H1 (cell line): Measurements from ENCODE around the gene GPR61. TPM values are rescaled to one million over a fixed set of nuclear protein-coding genes. Genes with fewer than 3 reads are reported as not detected.

Source experiments
- CTCF ChIA-PET: fragments of 300-600 bp; sonication (Branson Sonifier 250); formaldehyde crosslinking; loops from one replicate; lab custom pipeline; 2021; ENCODE audit not compliant: partially characterized antibody; lab: Charles Lee
- POLR2A ChIA-PET: fragments of 300-600 bp; sonication (Branson Sonifier 250); formaldehyde crosslinking; loops from one replicate; lab custom pipeline; 2021; ENCODE audit warnings: inconsistent platforms; ENCODE audit not compliant: partially characterized antibody; lab: Charles Lee
- DNase-seq, 2 experiments: peaks; one replicate each; pipeline versions ENCODE4 v3.0.0 to v3.0.0-alpha.2; 2010 to 2022; ENCODE audit warnings: low spot score in 2 of 2, low read depth in 1 of 2, mixed read lengths in 1 of 2
- FAIRE-seq: peaks from 2 replicates; lab custom pipeline; 2011; peaks lifted over from hg19 to GRCh38; lab: Jason Lieb, UNC
- H2AFZ ChIP-seq: 2 replicates; pipeline ENCODE4 v1.8.1; 2012; ENCODE audit warnings: low read length, inconsistent platforms
- H2AK5ac ChIP-seq: 2 replicates; pipeline ENCODE4 v1.6.1; 2013; ENCODE audit warnings: low read depth, low read length
- H2BK120ac ChIP-seq: replicated peaks from 2 replicates; pipeline ENCODE3; 2013; ENCODE audit warnings: low read depth, low read length, inconsistent platforms
- H2BK12ac ChIP-seq: 2 replicates; pipeline ENCODE4 v1.6.1; 2013; ENCODE audit warnings: low read depth, low read length
- H2BK15ac ChIP-seq: 2 replicates; pipeline ENCODE4 v1.6.1; 2013; ENCODE audit warnings: low read length
- H2BK20ac ChIP-seq: 2 replicates; pipeline ENCODE4 v1.6.1; 2013; ENCODE audit warnings: low read length
- H2BK5ac ChIP-seq: 2 replicates; pipeline ENCODE4 v1.6.1; 2013; ENCODE audit warnings: low read depth, low read length
- H3K14ac ChIP-seq: 2 replicates; pipeline ENCODE4 v1.6.1; 2013; ENCODE audit warnings: inconsistent platforms; ENCODE audit not compliant: insufficient read length
- H3K18ac ChIP-seq: 2 replicates; pipeline ENCODE4 v1.6.1; 2013; ENCODE audit warnings: low read length; ENCODE audit errors: extremely low read depth
- H3K23ac ChIP-seq: 2 replicates; pipeline ENCODE4 v1.6.1; 2013; ENCODE audit warnings: inconsistent platforms; ENCODE audit not compliant: insufficient read length
- H3K23me2 ChIP-seq: 2 replicates; pipeline ENCODE4 v1.6.1; 2013; ENCODE audit warnings: low read depth, low read length
- H3K27ac ChIP-seq: 2 replicates; pipeline ENCODE4 v1.6.1; 2011; ENCODE audit warnings: low read depth, low read length, inconsistent platforms
- H3K27me3 ChIP-seq, 4 experiments: replicated peaks in 1 of 4; 1 replicate in 1 of 4; 2 replicates in 3 of 4; pipeline versions ENCODE4 v1.6.1 to v1.8.1; 2011 to 2013; ENCODE audit warnings: low read length in 3 of 4, mild to moderate bottlenecking in 3 of 4, inconsistent platforms in 2 of 4, mixed read lengths in 2 of 4, moderate library complexity in 1 of 4; ENCODE audit not compliant: control insufficient read depth in 3 of 4, insufficient read depth in 3 of 4; ENCODE audit errors: extremely low read depth in 1 of 4
- H3K36me3 ChIP-seq, 4 experiments: 2 replicates each; pipeline versions ENCODE4 v1.6.1 to v1.8.1; 2011 to 2013; ENCODE audit warnings: mild to moderate bottlenecking in 4 of 4, low read length in 3 of 4, moderate library complexity in 2 of 4, control low read depth in 1 of 4, inconsistent platforms in 1 of 4; ENCODE audit not compliant: insufficient read depth in 4 of 4, control insufficient read depth in 2 of 4
- H3K4ac ChIP-seq: replicated peaks from 2 replicates; pipeline ENCODE3; 2013; ENCODE audit warnings: low read length, low read depth, mixed read lengths, inconsistent platforms; ENCODE audit not compliant: insufficient read length
- H3K4me1 ChIP-seq, 4 experiments: replicated peaks in 1 of 4; 1 replicate in 1 of 4; 2 replicates in 3 of 4; pipeline versions ENCODE4 v1.6.1 to v1.8.1; 2011 to 2013; ENCODE audit warnings: low read length in 3 of 4, inconsistent platforms in 2 of 4, mixed read lengths in 1 of 4; ENCODE audit not compliant: insufficient read depth in 4 of 4, control insufficient read depth in 3 of 4
- H3K4me2 ChIP-seq, 2 experiments: 2 replicates each; pipeline versions ENCODE4 v1.6.1 to v1.8.1; 2011 to 2013; ENCODE audit warnings: low read depth in 2 of 2, low read length in 2 of 2, control low read depth in 1 of 2, inconsistent platforms in 1 of 2, mild to moderate bottlenecking in 1 of 2; ENCODE audit not compliant: insufficient read depth in 1 of 2
- H3K4me3 ChIP-seq, 4 experiments: fragments of 200-600, 300-600 bp in 1 of 4; sonication (generic), shearing (Covaris generic), sonication (Bioruptor Twin) in 1 of 4; 2 replicates each; pipeline versions ENCODE4 v1.5.1 to v1.8.1; 2011 to 2016; ENCODE audit warnings: low read length in 4 of 4, low read depth in 3 of 4, control low read depth in 2 of 4, inconsistent platforms in 2 of 4, mild to moderate bottlenecking in 2 of 4, mixed read lengths in 1 of 4, moderate library complexity in 1 of 4; ENCODE audit not compliant: insufficient read depth in 2 of 4; ENCODE audit errors: extremely low read depth in 1 of 4
- H3K56ac ChIP-seq: replicated peaks from 2 replicates; pipeline ENCODE3; 2013; ENCODE audit warnings: low read depth, mild to moderate bottlenecking, mixed read lengths, low read length, inconsistent platforms; ENCODE audit not compliant: insufficient read length
- H3K79me1 ChIP-seq: 2 replicates; pipeline ENCODE4 v1.6.1; 2013; ENCODE audit warnings: low read depth, low read length, control low read depth
- H3K79me2 ChIP-seq, 2 experiments: 2 replicates each; pipeline versions ENCODE4 v1.6.1 to v1.8.1; 2012 to 2013; ENCODE audit warnings: low read length in 2 of 2, mild to moderate bottlenecking in 2 of 2, inconsistent platforms in 1 of 2; ENCODE audit not compliant: insufficient read depth in 2 of 2, control insufficient read depth in 1 of 2
- H3K9ac ChIP-seq, 4 experiments: replicated peaks in 1 of 4; 1 replicate in 1 of 4; 2 replicates in 3 of 4; pipeline versions ENCODE4 v1.6.1 to v1.8.1; 2011 to 2013; ENCODE audit warnings: low read depth in 3 of 4, low read length in 3 of 4, control low read depth in 2 of 4, mild to moderate bottlenecking in 2 of 4, moderate library complexity in 2 of 4, inconsistent platforms in 1 of 4; ENCODE audit errors: extremely low read depth in 1 of 4
- H3K9me3 ChIP-seq, 2 experiments: 2 replicates each; pipeline versions ENCODE4 v1.6.1 to v1.8.1; 2012 to 2013; ENCODE audit warnings: mild to moderate bottlenecking in 2 of 2, moderate library complexity in 2 of 2, control low read depth in 1 of 2, inconsistent platforms in 1 of 2, low read depth in 1 of 2, low read length in 1 of 2, mixed read lengths in 1 of 2; ENCODE audit not compliant: insufficient read depth in 2 of 2
- H4K20me1 ChIP-seq, 2 experiments: replicated peaks in 1 of 2; 2 replicates each; pipeline versions ENCODE3 to v1.8.1; 2011 to 2013; ENCODE audit warnings: inconsistent platforms in 2 of 2, low read length in 2 of 2, mild to moderate bottlenecking in 1 of 2; ENCODE audit not compliant: insufficient read depth in 2 of 2, control insufficient read depth in 1 of 2
- H4K5ac ChIP-seq: 2 replicates; pipeline ENCODE4 v1.6.1; 2013; ENCODE audit warnings: low read length, low read depth, mixed read lengths, inconsistent platforms; ENCODE audit not compliant: insufficient read length
- H4K8ac ChIP-seq: 2 replicates; pipeline ENCODE4 v1.8.0; 2013; ENCODE audit warnings: mild to moderate bottlenecking, moderate library complexity, low read length, inconsistent platforms; ENCODE audit not compliant: insufficient read depth; ENCODE audit errors: extremely low read depth
- H4K91ac ChIP-seq: replicated peaks from 2 replicates; pipeline ENCODE3; 2013; ENCODE audit warnings: low read length, mixed read lengths, inconsistent platforms; ENCODE audit not compliant: insufficient read length
- BCL11A ChIP-seq, 2 experiments: IDR thresholded peaks; one replicate each; pipeline ENCODE4 v1.6.1; 2011; ENCODE audit warnings: low read depth in 2 of 2, low read length in 2 of 2, mild to moderate bottlenecking in 2 of 2
- FOSL1 ChIP-seq: IDR thresholded peaks from 2 replicates; pipeline ENCODE4 v1.6.1; 2011; ENCODE audit warnings: mild to moderate bottlenecking, low read depth, low read length, moderate library complexity; ENCODE audit not compliant: insufficient read depth
- GABPA ChIP-seq: IDR thresholded peaks from 2 replicates; pipeline ENCODE4 v1.6.1; 2011; ENCODE audit warnings: mild to moderate bottlenecking, low read length, moderate library complexity, borderline replicate concordance; ENCODE audit not compliant: insufficient read depth
- JUN ChIP-seq: IDR thresholded peaks from 2 replicates; pipeline ENCODE4 v1.6.1; 2011; ENCODE audit warnings: low read depth, mild to moderate bottlenecking, improper control_type of control experiment, low read length
- JUND ChIP-seq: IDR thresholded peaks from 2 replicates; pipeline ENCODE4 v1.6.1; 2011; ENCODE audit warnings: mild to moderate bottlenecking, improper control_type of control experiment, low read length
- KDM1A ChIP-seq: fragments of 200-600, 300-600 bp; sonication (generic); IDR thresholded peaks from 2 replicates; pipeline ENCODE4 v1.7.1; 2016; ENCODE audit warnings: mild to moderate bottlenecking, low read length, borderline replicate concordance
- NRF1 ChIP-seq: IDR thresholded peaks from 2 replicates; pipeline ENCODE4 v1.6.1; 2011; ENCODE audit warnings: mild to moderate bottlenecking, low read depth, low read length, improper control_type of control experiment
- SAP30 ChIP-seq: fragments of 300-600 bp; sonication (generic); IDR thresholded peaks from 2 replicates; pipeline ENCODE4 v1.7.1; 2012; ENCODE audit warnings: low read length, moderate library complexity, mild to moderate bottlenecking, inconsistent platforms; ENCODE audit not compliant: insufficient read depth, insufficient replicate concordance
- SIX5 ChIP-seq: IDR thresholded peaks from 2 replicates; pipeline ENCODE4 v1.6.1; 2011; ENCODE audit warnings: mild to moderate bottlenecking, low read depth, low read length
- SP2 ChIP-seq: IDR thresholded peaks from 2 replicates; pipeline ENCODE4 v1.6.1; 2012; ENCODE audit warnings: mild to moderate bottlenecking, low read length, inconsistent platforms
- TAF1 ChIP-seq: IDR thresholded peaks from 2 replicates; pipeline ENCODE4 v1.6.1; 2011; ENCODE audit warnings: mild to moderate bottlenecking, low read depth, low read length
- TCF12 ChIP-seq: IDR thresholded peaks from 2 replicates; pipeline ENCODE4 v1.6.1; 2011; ENCODE audit warnings: low read depth, mild to moderate bottlenecking, low read length
- ZNF274 ChIP-seq: IDR thresholded peaks from 2 replicates; pipeline ENCODE4 v1.7.0; 2012; ENCODE audit warnings: low read length, borderline replicate concordance; ENCODE audit errors: extremely low read depth
- WGBS, 2 experiments: shearing (Covaris generic) in 1 of 2; methylation state at CpG; one replicate each; pipeline versions ENCODE4 v1.1.6 to v1.1.7; 2013 to 2015; ENCODE audit warnings: low lambda C conversion rate in 2 of 2, mixed read lengths in 2 of 2, inconsistent platforms in 1 of 2, low coverage in 1 of 2, missing lambda C conversion rate in 1 of 2; ENCODE audit not compliant: insufficient replicate concordance in 2 of 2, insufficient coverage in 1 of 2, insufficient read length in 1 of 2; ENCODE audit errors: extremely low coverage in 1 of 2, missing lambda C conversion rate in 1 of 2; 5-methylcytosine and 5-hydroxymethylcytosine counted together
- polyA plus RNA-seq, 7 experiments: library from polyadenylated mRNA; depleted of rRNA in 3 of 7; stranded (reverse) in 5 of 7; unstranded in 2 of 7; fragments of >200 nt in 5 of 7; fragments of 200-250 nt in 2 of 7; gene quantifications; 1 replicate in 5 of 7; 2 replicates in 1 of 7; 4 replicates in 1 of 7; pipeline versions ENCODE4 v1.2.1 to v1.2.3, GENCODE V29; 2011 to 2013; ENCODE audit warnings: missing spikeins in 2 of 7, mixed read lengths in 2 of 7
- total RNA-seq: library from RNA; stranded (reverse); fragmentation: NEBNext Ultra II Directional; extraction: Animal tissue kit (Norgen Biotek cat#: 25700); gene quantifications from 2 replicates; pipeline ENCODE4 v1.2.1, GENCODE V29; 2021

Gene GPR61
- total and polyA plus RNA-seq, 2 of the 8 experiments (the other 6 are each of a cell fraction or from before 2014, with no cell fraction given), result 0.41 to 0.53 TPM

- no peak overlapping the region for H2BK12ac ChIP-seq
- H3K4me1 ChIP-seq, result peaks cover 0 to 3% (median 1%) of the 10 kb centered on the region in 4 experiments; a peak in 4 of 7 replicates
- H3K9me3 ChIP-seq, result no peaks in the 10 kb centered on the region
- no peak overlapping the region for H3K27ac ChIP-seq
- ChIA-PET CTCF (interaction anchor here (0.8 to 26.3 kb wide), 32 partner anchors 9 to 392 kb away, joined by 3 to 1755 read pairs (median 6); partner anchors contain the start of genes AMIGO1, ATXN7L2, CYB561D1 and GPR61), POLR2A (interaction anchor here (1.5 to 2.8 kb wide), 6 partner anchors 17 to 255 kb away, joined by 3 to 20 read pairs (median 8); partner anchors contain the start of genes CYB561D1 and GNAI3)
- no peak overlapping the region for H3K23ac ChIP-seq
- no peak overlapping the region for H4K91ac ChIP-seq
- H2AK5ac ChIP-seq, result no peak overlapping the region
- no peaks in the 10 kb centered on the region for H4K20me1 ChIP-seq
- H3K27me3 ChIP-seq, result no peaks in the 10 kb centered on the region
- no peak overlapping the region for H2AFZ ChIP-seq
- no peak for TF ChIP-seq GABPA
- TF ChIP-seq JUN, result no peak
- no peak for TF ChIP-seq TAF1
- TF ChIP-seq SIX5, result no peak
- no peak for TF ChIP-seq NRF1
- no peak for TF ChIP-seq FOSL1
- no peak for TF ChIP-seq TCF12
- no peak for TF ChIP-seq KDM1A
- TF ChIP-seq BCL11A (IDR thresholded peaks at IDR 0.05; ENCODE audit: low read depth in 2 of 2, low read length in 2 of 2), result no peak
- TF ChIP-seq SP2, result no peak
- TF ChIP-seq ZNF274, result no peak
- TF ChIP-seq JUND, result no peak
- no peak for TF ChIP-seq SAP30
- FAIRE-seq (no peak), DNase-seq (no peak)
- no peak overlapping the region for H3K9ac ChIP-seq
- WGBS, 2 experiments, result 86% methylated on average over 4 of the region's 4 CpGs; no CpG with 5 or more reads in 1 of the 2 experiments
- no peak overlapping the region for H4K5ac ChIP-seq
- no peak overlapping the region for H3K56ac ChIP-seq
- H3K14ac ChIP-seq, result no peak overlapping the region
- H3K4me2 ChIP-seq, result no peak overlapping the region
- H3K4me3 ChIP-seq, result no peak overlapping the region
- H2BK20ac ChIP-seq, result no peak overlapping the region
- no peaks in the 10 kb centered on the region for H3K36me3 ChIP-seq
- no peak overlapping the region for H2BK15ac ChIP-seq
- H3K23me2 ChIP-seq, result no peaks in the 10 kb centered on the region; the same call in 1 of the 2 replicates
- H2BK120ac ChIP-seq, result no peak overlapping the region
- H3K4ac ChIP-seq, result no peak overlapping the region
- no peaks in the 10 kb centered on the region for H3K79me2 ChIP-seq
- no peak overlapping the region for H3K18ac ChIP-seq
- H3K79me1 ChIP-seq, result no peaks in the 10 kb centered on the region
- no peak overlapping the region for H2BK5ac ChIP-seq
- peak overlapping the region; percentile 7; the same call in 1 of the 2 replicates for H4K8ac ChIP-seq
Measured at GRCh38 chr1:109531380-109531779, 8.3 kb upstream of the GPR61 start.
